AG04450 (cell line): ENCODE measurements around the gene RABGAP1. TPM values are rescaled to one million over a fixed set of nuclear protein-coding genes. Genes with fewer than 3 reads are reported as not detected.
A peak's percentile ranks its signal among the peaks of the same experiment; 100 is the strongest.

Experiments used
- CTCF ChIA-PET: fragments of 300-600, 350-600 bp; formaldehyde crosslinking; extraction: SDS; loops from one replicate; lab custom pipeline; 2022; ENCODE audit warnings: antibody characterized with exemption, inconsistent platforms; lab: Charles Lee
- POLR2A ChIA-PET: fragments of 350-600 bp; formaldehyde crosslinking; extraction: SDS; loops from one replicate; lab custom pipeline; 2021; ENCODE audit warnings: antibody characterized with exemption, inconsistent platforms; lab: Yijun Ruan, JAX
- DNase-seq: peaks from one replicate; pipeline ENCODE4 v3.0.0-alpha.2; 2011; ENCODE audit warnings: low read depth, low spot score
- H3K27ac ChIP-seq: one replicate; pipeline ENCODE4 v1.5.1; 2012; ENCODE audit warnings: low read depth, low read length, control low read depth
- H3K27me3 ChIP-seq: one replicate; pipeline ENCODE4 v1.6.0; 2012; ENCODE audit warnings: low read length; ENCODE audit not compliant: control insufficient read depth, insufficient read depth
- H3K4me3 ChIP-seq: 2 replicates; pipeline ENCODE4 v1.5.1; 2011; ENCODE audit warnings: mild to moderate bottlenecking, low read depth, low read length, control low read depth
- H3K9me3 ChIP-seq: 2 replicates; pipeline ENCODE4 v1.5.1; 2012; ENCODE audit warnings: low read length; ENCODE audit not compliant: control insufficient read depth, insufficient read depth
- polyA plus RNA-seq: library from polyadenylated mRNA; depleted of rRNA; stranded (reverse); fragments of >200 nt; gene quantifications from 2 replicates; pipeline ENCODE4 v1.2.3, GENCODE V29; 2011
- TF ChIP-seq, protein P1 (sequence below): IDR thresholded peaks from 2 replicates; pipeline ENCODE4 v1.5.1; 2011; ENCODE audit warnings: low read depth, low read length, control low read depth, inconsistent platforms

RABGAP1 gene
- polyA plus RNA-seq, 1 experiment: 69.4 TPM

DNA sequence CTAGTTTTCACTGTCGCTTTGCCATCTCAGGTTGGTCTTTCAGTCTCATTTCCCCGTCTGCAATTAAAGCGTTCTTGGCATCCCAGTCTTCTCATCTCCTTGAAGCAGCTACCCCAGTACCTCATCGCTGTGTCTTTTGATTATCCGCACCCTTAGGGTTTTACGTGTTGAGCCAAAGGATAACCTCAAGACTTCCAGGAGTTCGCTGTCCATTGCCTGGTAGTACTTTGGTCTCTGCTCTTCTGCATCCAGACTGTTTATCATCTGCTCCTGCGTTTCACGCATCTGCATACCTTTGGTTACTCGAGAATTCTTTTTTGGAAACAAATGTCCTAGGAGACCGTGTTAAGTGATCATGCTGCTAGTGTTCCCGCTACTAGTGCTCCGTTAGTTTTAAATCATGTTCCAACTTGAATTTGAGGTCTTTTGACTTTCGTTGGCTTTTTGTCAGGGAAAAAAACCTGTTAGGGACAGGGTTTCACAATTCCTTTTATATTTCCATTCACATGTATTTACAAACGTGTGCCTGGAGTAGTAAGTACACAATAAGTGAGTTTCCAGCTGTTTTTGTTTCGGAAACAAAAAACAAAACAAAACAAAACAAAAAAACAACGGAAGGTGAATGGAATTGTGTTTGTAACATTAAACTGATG lies 888 bp downstream of the RABGAP1 start:
- CTCF ChIA-PET: interaction anchor here (0.8 to 1.1 kb wide), 3 partner anchors 9 to 284 kb away, joined by 3 to 4 read pairs (median 4); partner anchors contain the start of gene ZBTB26
- POLR2A ChIA-PET: interaction anchor here (0.5 to 1.6 kb wide), 5 partner anchors 11 to 80 kb away, joined by 3 to 38 read pairs (median 5); partner anchors contain the start of genes ZBTB26 and ZBTB6
- DNase-seq: peak; percentile 42
- TF ChIP-seq, protein P1, sequence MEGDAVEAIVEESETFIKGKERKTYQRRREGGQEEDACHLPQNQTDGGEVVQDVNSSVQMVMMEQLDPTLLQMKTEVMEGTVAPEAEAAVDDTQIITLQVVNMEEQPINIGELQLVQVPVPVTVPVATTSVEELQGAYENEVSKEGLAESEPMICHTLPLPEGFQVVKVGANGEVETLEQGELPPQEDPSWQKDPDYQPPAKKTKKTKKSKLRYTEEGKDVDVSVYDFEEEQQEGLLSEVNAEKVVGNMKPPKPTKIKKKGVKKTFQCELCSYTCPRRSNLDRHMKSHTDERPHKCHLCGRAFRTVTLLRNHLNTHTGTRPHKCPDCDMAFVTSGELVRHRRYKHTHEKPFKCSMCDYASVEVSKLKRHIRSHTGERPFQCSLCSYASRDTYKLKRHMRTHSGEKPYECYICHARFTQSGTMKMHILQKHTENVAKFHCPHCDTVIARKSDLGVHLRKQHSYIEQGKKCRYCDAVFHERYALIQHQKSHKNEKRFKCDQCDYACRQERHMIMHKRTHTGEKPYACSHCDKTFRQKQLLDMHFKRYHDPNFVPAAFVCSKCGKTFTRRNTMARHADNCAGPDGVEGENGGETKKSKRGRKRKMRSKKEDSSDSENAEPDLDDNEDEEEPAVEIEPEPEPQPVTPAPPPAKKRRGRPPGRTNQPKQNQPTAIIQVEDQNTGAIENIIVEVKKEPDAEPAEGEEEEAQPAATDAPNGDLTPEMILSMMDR: no peak
- Histone ChIP-seq H3K4me3 (peak overlapping the region; percentile 90), H3K27me3 (no peaks in the 10 kb centered on the region), H3K27ac (peak overlapping the region; percentile 86), H3K9me3 (no peaks in the 10 kb centered on the region; the same call in 1 of the 2 replicates)

DNA sequence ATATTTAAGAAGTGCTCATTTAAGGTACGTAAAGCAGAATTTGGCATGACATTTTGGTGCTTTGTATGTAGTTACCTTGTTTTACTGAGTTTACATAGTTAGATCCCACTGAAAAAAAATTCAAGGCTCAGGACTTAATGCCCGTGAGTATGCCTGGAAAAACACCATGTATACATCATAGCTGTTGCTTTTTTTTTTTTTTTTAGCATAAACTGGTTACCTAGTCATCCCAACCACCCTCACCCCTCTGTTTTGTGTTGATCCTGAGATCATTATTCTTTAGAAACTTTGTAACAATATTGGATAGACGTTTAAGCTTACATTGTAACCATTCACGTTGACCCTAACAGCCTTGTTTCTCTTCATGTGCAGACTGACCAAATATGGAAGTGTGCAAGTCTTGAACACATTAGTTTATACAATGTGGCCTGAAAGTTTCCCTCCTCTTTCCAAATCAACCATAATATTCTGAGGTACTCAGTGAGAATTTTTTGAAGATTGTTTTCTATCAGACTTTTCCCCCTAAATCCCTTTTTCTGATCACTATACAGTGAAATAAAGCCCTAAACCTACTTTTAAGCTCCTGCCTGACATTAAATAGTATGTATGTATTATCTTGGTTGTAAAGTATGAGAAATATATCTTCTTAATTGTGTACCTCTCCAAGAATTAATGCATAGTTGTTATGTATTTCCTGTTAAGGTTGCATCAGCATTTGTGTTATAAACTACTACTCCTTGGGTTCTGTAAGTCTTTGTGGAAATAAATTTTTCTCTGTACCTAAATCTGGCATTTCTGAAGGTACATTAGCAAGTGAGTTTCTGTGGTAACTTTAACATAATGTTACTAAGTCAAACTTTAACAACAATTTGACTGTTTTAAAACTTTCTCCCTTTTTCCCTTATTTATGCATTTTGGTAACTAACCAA lies 4.4 kb downstream of the RABGAP1 start:
- no peaks in the 10 kb centered on the region; the same call in 1 of the 2 replicates for H3K9me3 ChIP-seq
- H3K4me3 ChIP-seq: no peak overlapping the region
- no peak overlapping the region for H3K27ac ChIP-seq
- TF ChIP-seq, protein P1: no peak
- no peak for DNase-seq
- POLR2A ChIA-PET: no interaction called here
- CTCF ChIA-PET: interaction anchor here (0.7 kb wide), 1 partner anchor 21 kb away, joined by 8 read pairs; no protein-coding TSS in a partner anchor
- no peaks in the 10 kb centered on the region for H3K27me3 ChIP-seq

DNA sequence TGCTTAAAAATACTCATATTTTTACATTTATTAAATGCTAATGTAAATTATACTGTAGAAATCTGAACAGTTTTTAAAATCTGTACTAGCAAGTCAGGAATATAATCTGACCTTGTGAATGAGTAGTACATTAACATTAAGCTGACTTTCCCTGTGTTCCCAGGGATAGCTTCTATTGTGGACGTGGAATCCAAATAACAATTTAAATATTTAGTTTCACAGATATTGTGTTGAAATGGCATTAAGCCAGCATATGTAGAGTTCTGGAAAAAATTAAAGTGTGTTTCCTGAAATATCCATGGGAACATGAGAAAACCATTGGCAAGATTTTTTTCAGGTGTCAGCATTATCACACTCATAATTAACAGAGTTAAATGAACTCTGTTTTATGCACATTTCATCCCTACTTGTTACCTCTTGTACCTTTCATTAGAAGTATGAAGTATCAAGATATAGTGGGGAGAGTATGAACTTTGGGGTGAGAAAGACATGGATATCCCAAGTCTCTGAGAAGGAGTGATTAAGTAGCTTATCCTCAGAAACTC lies 5.7 kb downstream of the RABGAP1 start:
- TF ChIP-seq, protein P1: no peak
- CTCF ChIA-PET: no interaction called here

DNA sequence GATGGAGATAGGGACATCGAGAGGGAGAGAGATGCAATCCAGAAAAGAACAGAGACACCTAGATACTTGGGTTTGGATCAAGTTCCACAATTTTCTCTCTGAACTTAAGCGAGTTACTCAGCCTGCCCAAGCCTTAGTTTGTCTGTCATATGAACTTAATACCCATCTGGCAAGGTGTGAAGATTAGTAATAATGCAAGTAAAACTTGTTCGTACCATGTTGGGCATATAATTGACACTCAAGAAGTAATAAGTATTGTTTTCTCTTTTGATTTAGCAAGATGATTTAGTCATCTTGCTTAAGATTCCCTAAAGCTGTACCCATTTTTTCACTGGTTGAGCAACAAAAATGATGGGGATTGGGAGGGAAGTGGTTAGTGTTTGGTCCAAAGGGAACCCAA lies 7.5 kb downstream of the RABGAP1 start:
- CTCF ChIA-PET: interaction anchor here (0.6 to 1.0 kb wide), 2 partner anchors 44 to 854 kb away, joined by 3 to 4 read pairs; no protein-coding TSS in a partner anchor
- TF ChIP-seq, protein P1: no peak
- no peak overlapping the region for H3K4me3 ChIP-seq
- POLR2A ChIA-PET: no interaction called here
- H3K9me3 ChIP-seq: no peaks in the 10 kb centered on the region; the same call in 1 of the 2 replicates
- H3K27ac ChIP-seq: no peak overlapping the region
- DNase-seq: no peak
- no peaks in the 10 kb centered on the region for H3K27me3 ChIP-seq

More for the DNA sequence above, 5.7 kb downstream of the RABGAP1 start:
- Histone ChIP-seq H3K9me3 (no peaks in the 10 kb centered on the region; the same call in 1 of the 2 replicates), H3K27ac (no peak overlapping the region), H3K27me3 (no peaks in the 10 kb centered on the region), H3K4me3 (no peak overlapping the region)
- POLR2A ChIA-PET: no interaction called here
- DNase-seq: no peak
